ENCODE data around the gene LARGE1. TPM values are rescaled to one million over a fixed set of nuclear protein-coding genes. Genes with fewer than 3 reads are reported as not detected.
A peak's percentile ranks its signal among the peaks of the same experiment; 100 is the strongest.

The LARGE1 gene
- total and polyA plus RNA-seq, 2 experiments from 2014 or later = 21.2 to 23.6 TPM

- no peaks in the 10 kb centered on the region for H3K9me3 ChIP-seq (ENCODE audit: low read depth)
- peak overlapping the region; percentile 15 for H3K4me2 ChIP-seq
- H3K79me2 ChIP-seq = no peaks in the 10 kb centered on the region
- no peaks in the 10 kb centered on the region for H3K27me3 ChIP-seq
- peak; percentile 37 for DNase-seq (ENCODE audit: low spot score)
- 38% methylated on average over 2 of the region's 2 CpGs for WGBS (ENCODE audit: low lambda C conversion rate, missing lambda C conversion rate)
- no peaks in the 10 kb centered on the region for H3K9me2 ChIP-seq (replicated peaks; ENCODE audit: insufficient read depth)
- no peak overlapping the region for H2AFZ ChIP-seq
- peak overlapping the region; percentile 28 for H3K27ac ChIP-seq
- H3K36me3 ChIP-seq (replicated peaks; ENCODE audit: insufficient read depth, low read depth) = no peaks in the 10 kb centered on the region
- no peak for TF ChIP-seq EZH2 (IDR thresholded peaks at IDR 0.05; ENCODE audit: borderline replicate concordance)
- no peak for TF ChIP-seq CTCF (IDR thresholded peaks at IDR 0.05; ENCODE audit: poor library complexity)
- TF ChIP-seq EZH2phosphoT487 (IDR thresholded peaks at IDR 0.05; ENCODE audit: low read depth, severe bottlenecking, unreplicated experiment) = no peak
- H3K4me1 ChIP-seq (ENCODE audit: insufficient read depth) = peaks cover 15% of the 10 kb centered on the region
- no peaks in the 10 kb centered on the region for H4K20me1 ChIP-seq (ENCODE audit: insufficient read depth, poor library complexity, severe bottlenecking)
- H3K4me3 ChIP-seq = no peak overlapping the region
Observed at GRCh38 chr22:33328789-33329296, 591.4 kb downstream of the LARGE1 start.

- Histone ChIP-seq H3K9me3 (ENCODE audit: low read depth) (no peaks in the 10 kb centered on the region), H3K36me3 (replicated peaks; ENCODE audit: insufficient read depth, low read depth) (no peaks in the 10 kb centered on the region), H4K20me1 (ENCODE audit: insufficient read depth, poor library complexity, severe bottlenecking) (no peaks in the 10 kb centered on the region), H3K27me3 (no peaks in the 10 kb centered on the region), H3K4me1 (ENCODE audit: insufficient read depth) (peaks cover 10% of the 10 kb centered on the region), H3K79me2 (no peaks in the 10 kb centered on the region), H3K9me2 (replicated peaks; ENCODE audit: insufficient read depth) (no peaks in the 10 kb centered on the region), H2AFZ (no peak overlapping the region), H3K4me2 (no peak overlapping the region), H3K27ac (no peak overlapping the region), H3K4me3 (no peak overlapping the region)
- TF ChIP-seq CTCF (IDR thresholded peaks at IDR 0.05; ENCODE audit: poor library complexity) = no peak
- TF ChIP-seq EZH2phosphoT487 (IDR thresholded peaks at IDR 0.05; ENCODE audit: low read depth, severe bottlenecking, unreplicated experiment) = no peak
- TF ChIP-seq EZH2 (IDR thresholded peaks at IDR 0.05; ENCODE audit: borderline replicate concordance) = no peak
- DNase-seq (ENCODE audit: low spot score) = no peak
- WGBS (ENCODE audit: low lambda C conversion rate, missing lambda C conversion rate) = 96% methylated on average over 9 of the region's 9 CpGs
Observed at GRCh38 chr22:33327348-33327860, 592.9 kb downstream of the LARGE1 start.

GRCh38 chr22:33326540-33327295, 593.6 kb downstream of the LARGE1 start:
- no peak for DNase-seq (ENCODE audit: low spot score)
- Histone ChIP-seq H3K9me3 (ENCODE audit: low read depth) (no peaks in the 10 kb centered on the region), H3K4me1 (ENCODE audit: insufficient read depth) (peaks cover 8% of the 10 kb centered on the region)

More at GRCh38 chr22:33326540-33327295, 593.6 kb downstream of the LARGE1 start:
- no peak overlapping the region for H3K27ac ChIP-seq
- no peak overlapping the region for H2AFZ ChIP-seq
- H3K79me2 ChIP-seq = no peaks in the 10 kb centered on the region
- no peaks in the 10 kb centered on the region for H4K20me1 ChIP-seq (ENCODE audit: insufficient read depth, poor library complexity, severe bottlenecking)
- H3K27me3 ChIP-seq = no peaks in the 10 kb centered on the region
- TF ChIP-seq CTCF (IDR thresholded peaks at IDR 0.05; ENCODE audit: poor library complexity) = no peak
- no peaks in the 10 kb centered on the region for H3K36me3 ChIP-seq (replicated peaks; ENCODE audit: insufficient read depth, low read depth)
- no peak overlapping the region for H3K4me2 ChIP-seq
- WGBS (ENCODE audit: low lambda C conversion rate, missing lambda C conversion rate) = 79% methylated on average over 10 of the region's 10 CpGs
- H3K9me2 ChIP-seq (replicated peaks; ENCODE audit: insufficient read depth) = no peaks in the 10 kb centered on the region
- no peak overlapping the region for H3K4me3 ChIP-seq

Measured in hepatocyte (in vitro differentiated cells).